Epithelial cell of alveolus of lung (primary cell): ENCODE results near the gene SCGB1D4. TPM values are rescaled to one million over a fixed set of nuclear protein-coding genes. Genes with fewer than 3 reads are reported as not detected.

Source experiments
- total RNA-seq: library from RNA; depleted of rRNA; stranded (reverse); fragments of >200 nt; gene quantifications from 2 replicates; pipeline ENCODE4 v1.2.1, GENCODE V29; 2015

SCGB1D4 gene
- not detected in 2 replicates for total RNA-seq

GRCh38 chr11:62298975-62299374, at the start of gene SCGB1D4:
TSS of gene SCGB1D4 (minus strand) at chr11:62299075. CDS start at chr11:62299010, 65 bp downstream.

GRCh38 chr11:62337303-62338181, 38.7 kb upstream of the SCGB1D4 start, which contains the start of gene ASRGL1:
TSS of gene ASRGL1 (plus strand) at chr11:62337448. CDS start at chr11:62337978, 530 bp downstream.

GRCh38 chr11:62269654-62270278, 29.1 kb downstream of the SCGB1D4 start, which contains the start of gene SCGB2A2:
TSS of gene SCGB2A2 (plus strand) at chr11:62270158. CDS start at chr11:62270217, 59 bp downstream.

Other genes with a start within 250 kb of the SCGB1D4 start
- gene INCENP, start 175.1 kb downstream of the SCGB1D4 start, total RNA-seq: 23.9 and 39.3 TPM in 2 replicates
- not detected in 2 replicates for gene SCGB1D1, start 108.9 kb downstream of the SCGB1D4 start, total RNA-seq
- gene SCGB2A1, start 90.4 kb downstream of the SCGB1D4 start, total RNA-seq: not detected in 2 replicates
- gene SCGB1D2, start 56.8 kb downstream of the SCGB1D4 start, total RNA-seq: not detected in 2 replicates
- not detected in 2 replicates for gene SCGB2A2, start 28.9 kb downstream of the SCGB1D4 start, total RNA-seq
- 1.8 TPM in 1 of 2 replicates, not detected in the other for gene ASRGL1, start 38.4 kb upstream of the SCGB1D4 start, total RNA-seq
- gene SCGB1A1, start 120.0 kb upstream of the SCGB1D4 start, total RNA-seq: not detected in 2 replicates
- 242 and 261 TPM in 2 replicates for gene AHNAK, start 247.7 kb upstream of the SCGB1D4 start, total RNA-seq